Endothelial cell of umbilical vein (primary cell): Measurements from ENCODE around the gene YAP1. TPM values are rescaled to one million over a fixed set of nuclear protein-coding genes. Genes with fewer than 3 reads are reported as not detected.

Experiments used
- BruUV-seq: library from RNA; stranded (reverse); fragments of 400-500 nt; replicated peaks from 2 replicates; lab custom pipeline; 2021; lab: Mats Ljungman, UMichigan
- CTCF ChIA-PET: fragments of 300-600, 350-600 bp; sonication (Branson Sonifier 250); formaldehyde crosslinking; loops from one replicate; lab custom pipeline; 2021; ENCODE audit warnings: antibody characterized with exemption, inconsistent platforms; lab: Charles Lee
- POLR2A ChIA-PET: fragments of 300-600, 350-600 bp; sonication (Branson Sonifier 250); formaldehyde crosslinking; loops from one replicate; lab custom pipeline; 2021; ENCODE audit warnings: antibody characterized with exemption, inconsistent platforms; lab: Charles Lee
- DNase-seq: peaks from one replicate; pipeline ENCODE4 v3.0.0-alpha.2; 2011; ENCODE audit warnings: low read depth, low spot score
- FAIRE-seq: peaks from 2 replicates; lab custom pipeline; 2011; peaks lifted over from hg19 to GRCh38; lab: Jason Lieb, UNC
- H2AFZ ChIP-seq: 2 replicates; pipeline ENCODE4 v1.6.0; 2012; ENCODE audit warnings: low read depth, low read length, control low read depth, inconsistent platforms
- H3K27ac ChIP-seq: 2 replicates; pipeline ENCODE4 v1.5.1; 2011; ENCODE audit warnings: low read depth, mild to moderate bottlenecking, control low read depth, low read length, moderate library complexity; ENCODE audit not compliant: insufficient read depth
- H3K27me3 ChIP-seq, 2 experiments: 2 replicates each; pipeline versions ENCODE4 v1.6.0 to v1.6.1; 2011; ENCODE audit warnings: low read length in 2 of 2, mixed read lengths in 1 of 2; ENCODE audit not compliant: control insufficient read depth in 2 of 2, insufficient read depth in 2 of 2
- H3K36me3 ChIP-seq, 2 experiments: 2 replicates in 1 of 2; 3 replicates in 1 of 2; pipeline ENCODE4 v1.5.1; 2011; ENCODE audit warnings: low read length in 2 of 2, mild to moderate bottlenecking in 1 of 2, moderate library complexity in 1 of 2; ENCODE audit not compliant: control insufficient read depth in 2 of 2, insufficient read depth in 2 of 2; ENCODE audit errors: extremely low read depth in 1 of 2
- H3K4me1 ChIP-seq: 3 replicates; pipeline ENCODE4 v1.5.1; 2011; ENCODE audit warnings: mild to moderate bottlenecking, low read length; ENCODE audit not compliant: control insufficient read depth, insufficient read depth; ENCODE audit errors: extremely low read depth
- H3K4me2 ChIP-seq: 2 replicates; pipeline ENCODE4 v1.6.1; 2011; ENCODE audit warnings: low read length, control low read depth, mixed read lengths; ENCODE audit not compliant: insufficient read depth
- H3K4me3 ChIP-seq, 3 experiments: fragments of 200-600 bp in 1 of 3; sonication (generic), shearing (Covaris generic) in 1 of 3; replicated peaks in 1 of 3; 2 replicates each; pipeline ENCODE4 v1.5.1; 2011 to 2016; ENCODE audit warnings: control low read depth in 3 of 3, low read length in 3 of 3, mild to moderate bottlenecking in 2 of 3, inconsistent platforms in 1 of 3, low read depth in 1 of 3, moderate library complexity in 1 of 3; ENCODE audit not compliant: insufficient read depth in 1 of 3
- H3K79me2 ChIP-seq: 2 replicates; pipeline ENCODE4 v1.6.0; 2012; ENCODE audit warnings: low read length, inconsistent platforms; ENCODE audit not compliant: control insufficient read depth, insufficient read depth
- H3K9ac ChIP-seq: replicated peaks from 2 replicates; pipeline ENCODE3; 2011; ENCODE audit warnings: low read length, control low read depth; ENCODE audit not compliant: insufficient read depth; ENCODE audit errors: extremely low read depth
- H3K9me1 ChIP-seq: replicated peaks from 3 replicates; pipeline ENCODE4 v1.6.0; 2011; ENCODE audit warnings: mild to moderate bottlenecking, low read length; ENCODE audit not compliant: control insufficient read depth, insufficient read depth; ENCODE audit errors: extremely low read depth
- H3K9me3 ChIP-seq: replicated peaks from 2 replicates; pipeline ENCODE4 v1.5.1; 2012; ENCODE audit warnings: low read length, inconsistent platforms; ENCODE audit not compliant: control insufficient read depth, insufficient read depth
- H4K20me1 ChIP-seq: replicated peaks from 2 replicates; pipeline ENCODE3; 2011; ENCODE audit warnings: mild to moderate bottlenecking, low read length; ENCODE audit not compliant: control insufficient read depth, insufficient read depth; ENCODE audit errors: extremely low read depth
- EZH2 ChIP-seq: IDR thresholded peaks from 2 replicates; pipeline ENCODE4 v1.6.1; 2012; ENCODE audit warnings: borderline replicate concordance, low read depth, mild to moderate bottlenecking, moderate library complexity, low read length, inconsistent platforms; ENCODE audit not compliant: severe bottlenecking
- FOS ChIP-seq: IDR thresholded peaks from 2 replicates; pipeline ENCODE4 v1.6.1; 2011; ENCODE audit warnings: mild to moderate bottlenecking, low read length, moderate library complexity, borderline replicate concordance; ENCODE audit not compliant: insufficient read depth
- GATA2 ChIP-seq: IDR thresholded peaks from 2 replicates; pipeline ENCODE4 v1.7.0; 2011; ENCODE audit warnings: low read depth, mild to moderate bottlenecking, moderate library complexity, mixed read lengths, low read length; ENCODE audit not compliant: insufficient read length, insufficient read depth
- JUN ChIP-seq: IDR thresholded peaks from 2 replicates; pipeline ENCODE4 v1.6.1; 2011; ENCODE audit warnings: borderline replicate concordance, low read depth; ENCODE audit not compliant: insufficient read length, insufficient read depth
- MYC ChIP-seq: IDR thresholded peaks from one replicate; pipeline ENCODE4 v1.6.1; 2011; ENCODE audit warnings: mild to moderate bottlenecking, low read depth, low read length
- POLR2A ChIP-seq: IDR thresholded peaks from 2 replicates; pipeline ENCODE4 v1.6.1; 2012; ENCODE audit warnings: low read depth, mild to moderate bottlenecking, control low read depth, low read length
- POLR2AphosphoS5 ChIP-seq: IDR thresholded peaks from 2 replicates; pipeline ENCODE4 v1.6.1; 2012; ENCODE audit warnings: low read depth, mild to moderate bottlenecking, control low read depth, low read length, moderate library complexity; ENCODE audit not compliant: insufficient read depth
- dilution Hi-C: fragments of 300-500 bp; cut with MboI; formaldehyde crosslinking; loops from one replicate; pipeline ENCODE4 v1.15.0; 2019; ENCODE audit warnings: low sequenced_read_pairs; ENCODE audit not compliant: extremely low pct_ligation_motif_present
- intact Hi-C: fragments of 100-400 bp; cut with micrococcal nuclease; formaldehyde crosslinking; loops from one replicate; pipeline ENCODE4 v1.10.0; 2022
- polyA plus RNA-seq, 4 experiments: library from polyadenylated mRNA; depleted of rRNA in 3 of 4; stranded (reverse) in 3 of 4; unstranded in 1 of 4; fragments of >200 nt; gene quantifications; 2 replicates each; pipeline versions ENCODE4 v1.2.1 to v1.2.3, GENCODE V29; 2011 to 2012; ENCODE audit warnings: missing spikeins in 1 of 4
- total RNA-seq: library from RNA; stranded (reverse); gene quantifications from 2 replicates; pipeline ENCODE4 v1.2.3, GENCODE V29; 2021
- TF ChIP-seq, protein P1 (sequence below), 2 donors: IDR thresholded peaks; 1 replicate in 1 of 2; 2 replicates in 1 of 2; pipeline ENCODE4 v1.5.1; 2011; ENCODE audit warnings: low read length in 2 of 2, mild to moderate bottlenecking in 2 of 2, moderate library complexity in 2 of 2, control low read depth in 1 of 2, inconsistent platforms in 1 of 2, low read depth in 1 of 2; ENCODE audit not compliant: insufficient read depth in 1 of 2; ENCODE audit errors: extremely low read depth in 1 of 2
- TF ChIP-seq, protein P2 (sequence below): IDR thresholded peaks from 2 replicates; pipeline ENCODE4 v1.6.1; 2011; ENCODE audit not compliant: insufficient read depth, insufficient read length

YAP1 gene
- total and polyA plus RNA-seq, 2 donors (not counting 3 experiments of a cell fraction or from before 2014, with no cell fraction given), result 32.6 to 48.9 TPM

DNA sequence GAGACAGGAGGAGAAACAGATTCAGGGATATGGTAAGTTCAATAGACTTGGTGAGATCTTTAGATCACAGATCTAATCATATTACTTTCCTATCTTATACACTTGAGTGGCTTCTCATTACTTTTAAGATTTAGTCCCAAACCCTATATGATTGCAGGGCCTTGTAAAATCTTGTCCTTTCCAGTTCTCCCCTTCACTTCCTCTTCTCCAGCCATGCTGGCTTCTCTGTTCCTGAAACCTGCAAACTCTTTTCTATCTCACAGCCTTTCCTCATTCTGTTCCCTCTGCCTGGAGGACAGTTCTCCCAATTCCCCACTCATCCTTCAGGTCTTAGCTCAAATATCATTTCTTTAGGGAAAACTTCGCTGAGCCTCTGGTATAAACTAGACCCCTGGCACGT lies 141.2 kb downstream of the YAP1 start:
- POLR2A ChIA-PET, result no interaction called here
- no peak for FAIRE-seq
- intact Hi-C loops, result no loop called here

More for the DNA sequence above, 141.2 kb downstream of the YAP1 start:
- H3K9me3 ChIP-seq, result no peaks in the 10 kb centered on the region
- H3K36me3 ChIP-seq, result no peaks in the 10 kb centered on the region
- H3K4me3 ChIP-seq, result no peak overlapping the region
- no peak overlapping the region for H3K27ac ChIP-seq
- H4K20me1 ChIP-seq, result no peaks in the 10 kb centered on the region
- H3K4me2 ChIP-seq, result no peak overlapping the region
- H3K4me1 ChIP-seq, result no peaks in the 10 kb centered on the region
- no peak for DNase-seq
- no peak overlapping the region for H2AFZ ChIP-seq
- dilution Hi-C loops, result no loop called here
- CTCF ChIA-PET, result no interaction called here
- no peaks in the 10 kb centered on the region for H3K79me2 ChIP-seq
- TF ChIP-seq POLR2AphosphoS5 (no peak), JUN (no peak), POLR2A (no peak), GATA2 (no peak), FOS (no peak), MYC (no peak), EZH2 (no peak)
- TF ChIP-seq, protein P1, sequence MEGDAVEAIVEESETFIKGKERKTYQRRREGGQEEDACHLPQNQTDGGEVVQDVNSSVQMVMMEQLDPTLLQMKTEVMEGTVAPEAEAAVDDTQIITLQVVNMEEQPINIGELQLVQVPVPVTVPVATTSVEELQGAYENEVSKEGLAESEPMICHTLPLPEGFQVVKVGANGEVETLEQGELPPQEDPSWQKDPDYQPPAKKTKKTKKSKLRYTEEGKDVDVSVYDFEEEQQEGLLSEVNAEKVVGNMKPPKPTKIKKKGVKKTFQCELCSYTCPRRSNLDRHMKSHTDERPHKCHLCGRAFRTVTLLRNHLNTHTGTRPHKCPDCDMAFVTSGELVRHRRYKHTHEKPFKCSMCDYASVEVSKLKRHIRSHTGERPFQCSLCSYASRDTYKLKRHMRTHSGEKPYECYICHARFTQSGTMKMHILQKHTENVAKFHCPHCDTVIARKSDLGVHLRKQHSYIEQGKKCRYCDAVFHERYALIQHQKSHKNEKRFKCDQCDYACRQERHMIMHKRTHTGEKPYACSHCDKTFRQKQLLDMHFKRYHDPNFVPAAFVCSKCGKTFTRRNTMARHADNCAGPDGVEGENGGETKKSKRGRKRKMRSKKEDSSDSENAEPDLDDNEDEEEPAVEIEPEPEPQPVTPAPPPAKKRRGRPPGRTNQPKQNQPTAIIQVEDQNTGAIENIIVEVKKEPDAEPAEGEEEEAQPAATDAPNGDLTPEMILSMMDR (IDR thresholded peaks at IDR 0.05; ENCODE audit: extremely low read depth in 1 of 2, insufficient read depth in 1 of 2, low read depth in 1 of 2, low read length in 2 of 2), result no peak
- TF ChIP-seq, protein P2, sequence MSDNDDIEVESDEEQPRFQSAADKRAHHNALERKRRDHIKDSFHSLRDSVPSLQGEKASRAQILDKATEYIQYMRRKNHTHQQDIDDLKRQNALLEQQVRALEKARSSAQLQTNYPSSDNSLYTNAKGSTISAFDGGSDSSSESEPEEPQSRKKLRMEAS, result no peak
- no peaks in the 10 kb centered on the region for H3K27me3 ChIP-seq
- no peak overlapping the region for H3K9ac ChIP-seq
- no peaks in the 10 kb centered on the region for H3K9me1 ChIP-seq
- BruUV-seq, result no TSS peak
